GM21381 (cell line): ENCODE results near the gene FAM135A.

Experiments used
- ATAC-seq: cut with Tn5 transposase; IDR thresholded peaks from one replicate; pipeline ENCODE4 v1.9.1; 2021; ENCODE audit warnings: mild to moderate bottlenecking, moderate library complexity; ENCODE audit not compliant: unreplicated experiment

The FAM135A gene

GRCh38 chr6:70413114-70413991 is at the start of gene FAM135A:
Gene FAM135A (plus strand): TSS chr6:70413508. CDS start chr6:70428343, 14,835 bp downstream.
- peak; percentile 86 for ATAC-seq

GRCh38 chr6:70363741-70364493 is 49.4 kb upstream of the FAM135A start:
- no peak for ATAC-seq

GRCh38 chr6:70369332-70369950 is 43.9 kb upstream of the FAM135A start:
- peak; percentile 73 for ATAC-seq

- no peak for ATAC-seq
Observed at GRCh38 chr6:70370496-70370895, 42.8 kb upstream of the FAM135A start.

GRCh38 chr6:70371454-70372105 is 41.7 kb upstream of the FAM135A start:
- ATAC-seq, result peak; percentile 43

GRCh38 chr6:70375166-70375565 is 38.1 kb upstream of the FAM135A start:
- ATAC-seq, result no peak

- no peak for ATAC-seq
Observed at GRCh38 chr6:70375882-70376281, 37.4 kb upstream of the FAM135A start.

GRCh38 chr6:70376628-70377027 is 36.7 kb upstream of the FAM135A start:
- no peak for ATAC-seq

- ATAC-seq, result no peak
Observed at GRCh38 chr6:70377372-70377771, 35.9 kb upstream of the FAM135A start.

- no peak for ATAC-seq
Observed at GRCh38 chr6:70379473-70380013, 33.8 kb upstream of the FAM135A start.

- ATAC-seq, result peak; percentile 90
Observed at GRCh38 chr6:70380252-70380651, 33.1 kb upstream of the FAM135A start.

- no peak for ATAC-seq
Observed at GRCh38 chr6:70380771-70381416, 32.4 kb upstream of the FAM135A start.

- no peak for ATAC-seq
Observed at GRCh38 chr6:70381417-70381782, 31.9 kb upstream of the FAM135A start.

GRCh38 chr6:70385901-70386300 is 27.4 kb upstream of the FAM135A start:
- no peak for ATAC-seq

GRCh38 chr6:70388814-70389213 is 24.5 kb upstream of the FAM135A start:
- ATAC-seq, result no peak

GRCh38 chr6:70389261-70389660 is 24.0 kb upstream of the FAM135A start:
- no peak for ATAC-seq

- no peak for ATAC-seq
Observed at GRCh38 chr6:70390067-70390466, 23.2 kb upstream of the FAM135A start.

GRCh38 chr6:70391492-70391891 is 21.8 kb upstream of the FAM135A start:
- no peak for ATAC-seq

GRCh38 chr6:70394518-70395300 is 18.6 kb upstream of the FAM135A start:
- no peak for ATAC-seq

- ATAC-seq, result no peak
Observed at GRCh38 chr6:70395301-70395672, 18.0 kb upstream of the FAM135A start.
